Left lung (tissue), 10 donors: ENCODE data around the gene ESPL1. TPM values are rescaled to one million over a fixed set of nuclear protein-coding genes. Genes with fewer than 3 reads are reported as not detected.

Experiments
- ATAC-seq: fragments of 200-7000 bp; cut with Tn5 transposase; one replicate; pipeline ENCODE4 v1.9.1; 2020; ENCODE audit warnings: moderate library complexity
- DNase-seq, 4 donors: peaks; one replicate each; pipeline ENCODE4 v3.0.0-alpha.2; 2013 to 2020
- H3K27ac ChIP-seq, 2 donors: fragments of 200-600 bp; sonication (generic) in 1 of 2; one replicate each; pipeline versions ENCODE4 v1.5.0 to v1.8.0; 2020 to 2021
- H3K27me3 ChIP-seq, 2 donors: fragments of 200-600 bp; sonication (generic) in 1 of 2; one replicate each; pipeline versions ENCODE4 v1.5.0 to v1.8.0; 2020 to 2021
- H3K36me3 ChIP-seq, 2 donors: fragments of 200-600 bp; sonication (generic) in 1 of 2; one replicate each; pipeline versions ENCODE4 v1.5.0 to v1.8.0; 2020 to 2021
- H3K4me1 ChIP-seq, 2 donors: fragments of 200-600 bp; one replicate each; pipeline ENCODE4 v1.8.0; 2021
- H3K4me3 ChIP-seq, 2 donors: fragments of 200-600 bp; sonication (generic) in 1 of 2; one replicate each; pipeline versions ENCODE4 v1.5.0 to v1.8.0; 2020 to 2021; ENCODE audit warnings: mild to moderate bottlenecking in 1 of 2
- H3K9me3 ChIP-seq, 2 donors: fragments of 200-600 bp; sonication (generic) in 1 of 2; one replicate each; pipeline versions ENCODE4 v1.5.0 to v1.8.0; 2020 to 2021
- CTCF ChIP-seq, 2 donors: fragments of 200-600 bp; sonication (generic) in 1 of 2; IDR thresholded peaks; one replicate each; pipeline versions ENCODE4 v1.5.0 to v1.8.0; 2021; ENCODE audit warnings: antibody characterized with exemption in 2 of 2
- intact Hi-C, 2 donors: fragments of 100-400 bp; cut with DNase I; formaldehyde crosslinking; loops; one replicate each; pipeline versions ENCODE4 v1.11.2 to v1.14.2; 2022
- polyA plus RNA-seq, 6 donors: library from polyadenylated mRNA; unstranded; fragments of 120-200 nt; gene quantifications; one replicate each; pipeline ENCODE4 v1.2.1, GENCODE V29; 2013; ENCODE audit not compliant: insufficient read length in 6 of 6
- total RNA-seq, 2 donors: library from RNA; stranded (reverse); fragmentation: NEBNext Ultra II Directional; extraction: Animal tissue kit (Norgen Biotek cat#: 25700); gene quantifications; one replicate each; pipeline ENCODE4 v1.2.1, GENCODE V29; 2021
- donor health status: DM: no; HTN: yes; CAD: no.
- donor health status: DM: no; HTN: no; CAD: no.

The ESPL1 gene
- total and polyA plus RNA-seq, 8 donors: 2.8 to 21.7 (median 11.3) TPM

- ATAC-seq: no peak
- Histone ChIP-seq H3K36me3 (peaks cover 0 to 23% of the 10 kb centered on the region in 2 donors), H3K27me3 (no peaks in the 10 kb centered on the region), H3K4me1 (peaks cover 13 to 45% of the 10 kb centered on the region in 2 donors), H3K27ac (no peak overlapping the region), H3K9me3 (no peaks in the 10 kb centered on the region), H3K4me3 (no peak overlapping the region)
- intact Hi-C loops: no loop called here
- DNase-seq: no peak
- no peak for TF ChIP-seq CTCF (IDR thresholded peaks at IDR 0.05)
Measured at GRCh38 chr12:53255996-53256395, 12.1 kb upstream of the ESPL1 start.

GRCh38 chr12:53258541-53259539, 9.3 kb upstream of the ESPL1 start:
- Histone ChIP-seq H3K27me3 (no peaks in the 10 kb centered on the region), H3K9me3 (no peaks in the 10 kb centered on the region), H3K4me3 (no peak overlapping the region), H3K36me3 (peaks cover 0 to 16% of the 10 kb centered on the region in 2 donors), H3K4me1 (peaks cover 0 to 24% of the 10 kb centered on the region in 2 donors), H3K27ac (peak overlapping the region in 1 of 2 donors; percentile 28)
- intact Hi-C loops: no loop called here
- no peak for TF ChIP-seq CTCF (IDR thresholded peaks at IDR 0.05)
- peak in 1 of 4 donors; percentile 6 for DNase-seq
- peak; percentile 91 for ATAC-seq

GRCh38 chr12:53259891-53260290, 8.2 kb upstream of the ESPL1 start:
- Histone ChIP-seq H3K36me3 (peaks cover 0 to 5% of the 10 kb centered on the region in 2 donors), H3K27ac (no peak overlapping the region), H3K4me1 (peaks cover 0 to 14% of the 10 kb centered on the region in 2 donors), H3K9me3 (no peaks in the 10 kb centered on the region), H3K27me3 (no peaks in the 10 kb centered on the region), H3K4me3 (no peak overlapping the region)
- ATAC-seq (no peak), DNase-seq (peak in 1 of 4 donors; percentile 14)
- intact Hi-C loops: no loop called here
- TF ChIP-seq CTCF (IDR thresholded peaks at IDR 0.05): no peak

DNA sequence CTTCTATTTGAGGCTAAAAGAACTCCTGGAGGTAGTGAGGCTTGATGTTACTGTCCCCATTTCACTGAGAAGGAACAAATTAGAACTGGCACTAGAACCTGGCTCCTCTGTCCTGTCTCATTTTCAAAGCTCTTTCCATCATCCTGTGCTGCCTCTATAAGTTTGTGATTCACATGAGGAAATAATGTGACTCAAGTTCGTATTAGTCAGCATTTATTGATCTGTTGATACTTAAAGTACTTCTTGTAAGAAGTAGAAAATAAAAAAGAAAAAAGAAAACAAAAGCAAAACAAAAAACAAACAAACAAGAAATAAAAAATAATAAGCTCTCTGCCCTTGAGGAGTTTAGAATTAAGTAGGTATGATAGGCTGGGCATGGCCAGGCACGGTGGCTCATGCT, 2.3 kb upstream of the ESPL1 start:
- TF ChIP-seq CTCF (IDR thresholded peaks at IDR 0.05): no peak
- no peaks in the 10 kb centered on the region for H3K27me3 ChIP-seq
- H3K27ac ChIP-seq: no peak overlapping the region
- no peaks in the 10 kb centered on the region for H3K9me3 ChIP-seq
- peaks cover 9 to 29% of the 10 kb centered on the region in 2 donors for H3K4me1 ChIP-seq
- no peaks in the 10 kb centered on the region for H3K36me3 ChIP-seq
- DNase-seq: peak in 1 of 4 donors; percentile 12
- intact Hi-C loops: no loop called here
- no peak for ATAC-seq
- H3K4me3 ChIP-seq: no peak overlapping the region

DNA sequence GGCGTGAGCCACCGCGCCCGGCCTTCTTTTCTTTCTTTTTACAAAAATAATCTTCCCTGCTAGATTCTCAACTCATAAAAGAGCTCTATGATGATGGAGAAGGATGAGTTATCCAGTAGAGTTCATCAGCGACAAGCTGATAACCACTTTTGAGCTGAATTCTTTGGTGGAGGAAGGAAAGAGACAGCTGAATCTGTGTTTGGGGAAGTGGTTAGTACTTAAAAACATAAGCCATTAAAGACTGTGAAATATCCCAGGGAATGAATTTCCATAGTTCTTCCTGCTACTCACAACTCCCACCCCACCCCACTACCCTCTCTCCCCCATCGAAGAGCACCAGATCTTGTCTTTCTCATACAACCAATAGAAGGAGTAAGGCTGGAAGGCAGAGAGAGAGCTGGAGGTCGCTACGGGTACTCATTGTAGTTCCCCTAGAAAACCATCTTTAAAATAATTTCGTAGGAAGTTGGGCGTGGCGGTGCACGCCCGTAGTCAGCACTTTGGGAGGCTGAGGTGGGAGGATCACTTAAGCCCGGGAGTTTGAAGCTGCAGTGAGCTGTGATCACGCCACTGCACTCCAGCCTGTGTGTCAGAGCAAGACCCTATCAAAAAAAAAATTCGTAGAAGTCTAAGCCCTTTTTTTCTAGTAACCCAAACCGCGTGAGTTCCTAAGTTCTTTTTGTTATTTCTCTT, 647 bp upstream of the ESPL1 start:
- Histone ChIP-seq H3K27ac (peak overlapping the region; percentile 33 to 74), H3K36me3 (no peaks in the 10 kb centered on the region), H3K4me3 (peak overlapping the region; percentile 52 to 75), H3K9me3 (no peaks in the 10 kb centered on the region), H3K27me3 (no peaks in the 10 kb centered on the region), H3K4me1 (peaks cover 9 to 29% of the 10 kb centered on the region in 2 donors)
- intact Hi-C loops: no loop called here
- DNase-seq (peak in 1 of 4 donors; percentile 64), ATAC-seq (peak; percentile 56)
- no peak for TF ChIP-seq CTCF (IDR thresholded peaks at IDR 0.05)
